Measurements from ENCODE around the gene KIAA1958. TPM values are rescaled to one million over a fixed set of nuclear protein-coding genes. Genes with fewer than 3 reads are reported as not detected.
A peak's percentile ranks its signal among the peaks of the same experiment; 100 is the strongest.

KIAA1958 gene
- total and polyA plus RNA-seq, 2 of the 4 experiments (the other 2 are of a cell fraction): 0.65 to 1.8 TPM

- TF ChIP-seq RCOR1 (IDR thresholded peaks at IDR 0.05; ENCODE audit: insufficient replicate concordance, low read length) (no peak), NFE2L2 (IDR thresholded peaks at IDR 0.05; ENCODE audit: low read depth, low read length) (no peak), SMC3 (IDR thresholded peaks at IDR 0.05; ENCODE audit: low read depth, low read length) (no peak), MXI1 (IDR thresholded peaks at IDR 0.05; ENCODE audit: borderline replicate concordance, low read depth, low read length) (no peak), RFX5 (IDR thresholded peaks at IDR 0.05; ENCODE audit: low read depth, low read length) (no peak), USF2 (IDR thresholded peaks at IDR 0.05; ENCODE audit: low read depth, low read length) (no peak), BHLHE40 (IDR thresholded peaks at IDR 0.05; ENCODE audit: low read depth, low read length) (no peak), POLR2A (IDR thresholded peaks at IDR 0.05; ENCODE audit: low read depth, low read length) (no peak), CEBPB (IDR thresholded peaks at IDR 0.05; ENCODE audit: low read depth, low read length) (no peak), FOS (IDR thresholded peaks at IDR 0.05; ENCODE audit: low read depth, low read length) (no peak), RAD21 (IDR thresholded peaks at IDR 0.05; ENCODE audit: low read length) (no peak), CTCF (conservative IDR thresholded peaks at IDR 0.05; ENCODE audit: low read depth, low read length) (no peak), MAFK (IDR thresholded peaks at IDR 0.05; ENCODE audit: low read depth, low read length) (no peak), MAZ (IDR thresholded peaks at IDR 0.05; ENCODE audit: borderline replicate concordance, low read depth, low read length) (no peak), CHD1 (IDR thresholded peaks at IDR 0.05; ENCODE audit: low read depth, low read length) (no peak)
- H3K9ac ChIP-seq (ENCODE audit: low read depth, low read length): no peak overlapping the region
- H3K14ac ChIP-seq (replicated peaks; ENCODE audit: low read depth, low read length): no peak overlapping the region
- H3K9me3 ChIP-seq (ENCODE audit: control insufficient read depth, insufficient read depth, low read length): no peaks in the 10 kb centered on the region
- ChIA-PET POLR2A (ENCODE audit: unreplicated experiment) (no interaction called here), CTCF (no interaction called here)
- H2BK5ac ChIP-seq (ENCODE audit: low read depth, low read length, poor library complexity, severe bottlenecking): no peak overlapping the region
- 0 out of 4 replicates have a peak, but pooled peaks cover 3 to 4% of the 10 kb centered on the region in 2 experiments for H3K79me1 ChIP-seq (ENCODE audit: low read depth in 1 of 2, low read length in 2 of 2)
- intact Hi-C loops (cut with micrococcal nuclease) (no loop called here), in situ Hi-C loops (cut with MboI; ENCODE audit: low sequenced_read_pairs) (no loop called here), dilution Hi-C loops (cut with HindIII; ENCODE audit: low sequenced_read_pairs, unreplicated experiment) (no loop called here)
- H3K4me3 ChIP-seq (ENCODE audit: insufficient read depth, low read depth, low read length): no peak overlapping the region
- BruUV-seq (replicated peaks): no TSS peak
- no peaks in the 10 kb centered on the region for H3K36me3 ChIP-seq (ENCODE audit: control insufficient read depth, insufficient read depth, low read length)
- no peak overlapping the region for H4K5ac ChIP-seq (ENCODE audit: low read depth, low read length)
- 0 out of 2 replicates have a peak overlapping the region, but pooled peaks have one; percentile 8 for H2BK20ac ChIP-seq (ENCODE audit: low read depth, low read length)
- H3K4me2 ChIP-seq (ENCODE audit: low read depth, low read length): peak overlapping the region; percentile 46; the same call in 1 of the 2 replicates
- H3K9me1 ChIP-seq (ENCODE audit: insufficient read depth, low read length): no peaks in the 10 kb centered on the region; the same call in 1 of the 2 replicates
- no peak overlapping the region for H3K56ac ChIP-seq (ENCODE audit: extremely low read depth, insufficient read depth, low read length)
- no peak overlapping the region for H3K27ac ChIP-seq (ENCODE audit: insufficient read depth, low read length)
- ATAC-seq (ENCODE audit: low read depth): peak; percentile 86
- no peak overlapping the region for H3K23ac ChIP-seq (ENCODE audit: low read depth, low read length)
- H4K20me1 ChIP-seq (ENCODE audit: insufficient read depth, low read length): no peaks in the 10 kb centered on the region
- H2AK9ac ChIP-seq (replicated peaks; ENCODE audit: low read depth, low read length, poor library complexity): no peak overlapping the region
- no peak overlapping the region for H2BK15ac ChIP-seq (ENCODE audit: low read depth, low read length)
- H3K18ac ChIP-seq (ENCODE audit: low read depth, low read length): no peak overlapping the region
- WGBS, 2 experiments (ENCODE audit: extremely low coverage in 2 of 2, insufficient read length in 1 of 2): 71% methylated on average over 1 of the region's 4 CpGs; no CpG with 5 or more reads in 1 of the 2 experiments
- no peak overlapping the region for H3K4ac ChIP-seq (ENCODE audit: low read depth, low read length)
- no peak overlapping the region for H2AFZ ChIP-seq (replicated peaks; ENCODE audit: low read length, poor library complexity)
- DNase-seq: peak; percentile 57
- H3K27me3 ChIP-seq (ENCODE audit: control insufficient read depth, insufficient read depth, low read length): peaks cover 4% of the 10 kb centered on the region; the same call in 1 of the 2 replicates
- H2AK5ac ChIP-seq (ENCODE audit: low read depth, low read length): peak overlapping the region; percentile 35; the same call in 1 of the 2 replicates
- no peak overlapping the region for H2BK120ac ChIP-seq (ENCODE audit: low read depth, low read length)
- H3K4me1 ChIP-seq (ENCODE audit: control insufficient read depth, insufficient read depth, low read length): peaks cover 5% of the 10 kb centered on the region; the same call in 1 of the 2 replicates
- H4K8ac ChIP-seq (ENCODE audit: low read depth in 2 of 2, low read length in 2 of 2): no peak overlapping the region
- H4K91ac ChIP-seq (ENCODE audit: insufficient read depth, low read depth, low read length): no peak overlapping the region
These were observed 62.4 kb downstream of the KIAA1958 start for GRCh38 chr9:112548836-112549595.
